Stomach smooth muscle (tissue), 2 donors: Measurements from ENCODE around the gene EPS15.
"Not testable (repeated sequence)": the region's sequence is repeated elsewhere in the genome, so short reads cannot be mapped to it uniquely, and the experiment has no call there.

ENCODE experiments used
- H3K27ac ChIP-seq: one replicate; pipeline ENCODE4 v1.7.0; 2013; ENCODE audit warnings: mild to moderate bottlenecking, low read length, inconsistent platforms
- H3K27me3 ChIP-seq, 2 donors: one replicate each; pipeline ENCODE4 v1.7.0; 2013; ENCODE audit warnings: low read length in 2 of 2; ENCODE audit not compliant: insufficient read depth in 2 of 2, control insufficient read depth in 1 of 2
- H3K36me3 ChIP-seq, 2 donors: one replicate each; pipeline ENCODE4 v1.7.0; 2013; ENCODE audit warnings: low read length in 2 of 2; ENCODE audit not compliant: control insufficient read depth in 2 of 2, insufficient read depth in 2 of 2
- H3K4me1 ChIP-seq: one replicate; pipeline ENCODE4 v1.7.0; 2013; ENCODE audit warnings: low read length; ENCODE audit not compliant: control insufficient read depth, insufficient read depth
- H3K4me3 ChIP-seq, 2 donors: one replicate each; pipeline ENCODE4 v1.7.0; 2013; ENCODE audit warnings: low read length in 2 of 2
- H3K9ac ChIP-seq, 2 donors: one replicate each; pipeline ENCODE4 v1.7.0; 2013; ENCODE audit warnings: low read length in 2 of 2, mild to moderate bottlenecking in 1 of 2
- H3K9me3 ChIP-seq, 2 donors: one replicate each; pipeline ENCODE4 v1.7.0; 2013; ENCODE audit warnings: low read length in 2 of 2; ENCODE audit not compliant: control insufficient read depth in 2 of 2
- donor health status: healthy.
- donor health status: Pancreatic carcinoma.

The EPS15 gene

DNA sequence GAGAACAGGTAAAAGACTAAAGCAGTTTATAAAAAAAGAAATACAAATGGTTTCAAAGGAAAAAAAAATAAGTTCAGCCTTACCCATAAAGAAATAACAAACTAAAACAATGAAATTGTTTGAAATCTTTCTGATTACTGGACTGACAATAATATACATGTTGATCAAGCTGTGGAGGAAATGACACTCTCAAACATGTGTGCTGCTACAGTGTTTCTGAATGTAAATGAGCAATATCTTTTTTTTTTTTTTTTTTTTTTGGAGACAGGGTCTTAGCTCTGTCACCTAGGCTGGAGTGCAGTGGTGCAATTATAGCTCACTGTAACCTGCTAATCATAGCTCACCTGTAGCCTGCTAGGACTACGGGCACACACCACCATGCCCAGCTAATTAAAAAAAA is 6.5 kb downstream of the EPS15 start:
- H3K27me3 ChIP-seq: no peaks in the 10 kb centered on the region
- H3K4me1 ChIP-seq: peaks cover 9% of the 10 kb centered on the region
- H3K4me3 ChIP-seq: no peak overlapping the region
- H3K36me3 ChIP-seq: no peaks in the 10 kb centered on the region
- no peak overlapping the region for H3K9ac ChIP-seq
- no peak overlapping the region for H3K27ac ChIP-seq
- no peaks in the 10 kb centered on the region for H3K9me3 ChIP-seq

DNA sequence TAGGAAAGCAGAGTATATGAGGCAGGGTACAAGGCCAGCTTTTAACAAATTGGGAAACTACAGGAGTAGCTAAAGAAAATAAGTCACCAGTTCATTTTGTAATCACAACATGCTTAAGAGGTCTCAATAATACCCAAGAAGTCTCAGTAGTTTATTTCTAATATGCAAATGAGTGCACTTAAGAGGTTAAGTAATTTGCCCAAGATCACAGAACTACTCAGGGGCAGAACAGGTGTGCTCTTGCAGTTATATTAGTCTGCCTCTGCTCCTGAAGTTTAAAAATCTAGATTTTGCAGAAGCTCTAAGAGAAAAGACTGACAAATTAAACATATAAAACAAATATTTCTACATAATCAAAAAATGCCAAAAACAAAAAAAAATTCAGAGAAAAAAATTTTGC is 6.9 kb downstream of the EPS15 start:
- Histone ChIP-seq H3K4me3 (no peak overlapping the region), H3K9ac (no peak overlapping the region), H3K4me1 (peaks cover 4% of the 10 kb centered on the region), H3K27ac (no peak overlapping the region), H3K36me3 (no peaks in the 10 kb centered on the region), H3K9me3 (no peaks in the 10 kb centered on the region), H3K27me3 (no peaks in the 10 kb centered on the region)

- H3K27ac ChIP-seq: no peak overlapping the region
- no peaks in the 10 kb centered on the region for H3K27me3 ChIP-seq
- no peaks in the 10 kb centered on the region for H3K9me3 ChIP-seq
- H3K4me1 ChIP-seq: peaks cover 4% of the 10 kb centered on the region
- H3K36me3 ChIP-seq: no peaks in the 10 kb centered on the region
- H3K4me3 ChIP-seq: no peak overlapping the region
- no peak overlapping the region for H3K9ac ChIP-seq
These were observed 9.3 kb downstream of the EPS15 start for GRCh38 chr1:51509773-51510172.

DNA sequence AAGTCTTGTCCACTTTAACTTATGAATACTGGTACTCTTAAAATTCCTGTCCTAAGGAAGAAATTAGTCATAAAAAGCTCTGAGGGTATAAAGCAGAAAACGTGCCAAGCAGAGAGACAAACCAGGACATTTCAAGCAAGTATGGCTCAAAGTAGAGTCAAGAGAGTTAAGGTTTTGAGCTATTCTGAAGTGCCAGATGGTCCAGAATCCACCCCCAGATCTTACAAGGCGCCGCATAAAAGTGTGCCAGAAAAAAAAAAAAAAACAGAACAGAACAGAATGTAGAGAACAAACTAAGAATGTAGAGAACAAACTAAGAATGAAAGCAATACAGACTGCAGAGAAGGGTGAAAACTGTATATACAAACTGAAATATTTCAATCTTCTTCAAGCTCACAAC is 12.5 kb downstream of the EPS15 start:
- H3K27ac ChIP-seq: no peak overlapping the region
- peaks cover 4% of the 10 kb centered on the region for H3K4me1 ChIP-seq
- H3K9ac ChIP-seq: no peak overlapping the region

GRCh38 chr1:51504806-51505525 is 14.1 kb downstream of the EPS15 start:
- peaks cover 4% of the 10 kb centered on the region for H3K4me1 ChIP-seq
- no peaks in the 10 kb centered on the region for H3K27me3 ChIP-seq
- H3K36me3 ChIP-seq: peaks cover 0 to 2% of the 10 kb centered on the region in 2 donors
- H3K9ac ChIP-seq: no peak overlapping the region
- no peak overlapping the region for H3K4me3 ChIP-seq
- H3K9me3 ChIP-seq: no peaks in the 10 kb centered on the region
- H3K27ac ChIP-seq: no peak overlapping the region

More for the DNA sequence above, 12.5 kb downstream of the EPS15 start:
- Histone ChIP-seq H3K4me3 (peak overlapping the region; percentile 41 to 47), H3K27me3 (no peaks in the 10 kb centered on the region), H3K9me3 (no peaks in the 10 kb centered on the region), H3K36me3 (no peaks in the 10 kb centered on the region)

- not testable (repeated sequence) for H3K9me3 ChIP-seq, H3K27me3 ChIP-seq, H3K36me3 ChIP-seq, H3K27ac ChIP-seq, H3K9ac ChIP-seq, H3K4me1 ChIP-seq, H3K4me3 ChIP-seq
These were observed 17.8 kb downstream of the EPS15 start for GRCh38 chr1:51501218-51501630.

DNA sequence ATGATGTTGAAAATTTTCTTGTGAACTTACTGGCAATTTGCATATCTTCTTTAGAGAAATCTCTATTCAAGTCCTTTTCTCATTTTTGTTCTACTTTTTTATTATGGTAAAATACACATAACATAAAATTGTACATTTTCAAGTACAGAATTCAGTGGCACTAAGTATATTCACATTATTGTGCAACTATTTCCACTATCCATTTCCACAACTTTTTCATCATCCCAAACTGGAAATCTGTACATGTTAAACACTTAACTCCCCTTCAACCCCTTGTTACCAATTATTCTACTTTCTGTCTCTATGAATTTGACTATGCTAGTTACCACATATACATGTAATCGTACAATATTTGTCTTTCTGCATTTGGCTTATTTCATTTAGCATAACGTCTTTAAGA is 19.4 kb downstream of the EPS15 start:
- Histone ChIP-seq H3K27me3 (no peaks in the 10 kb centered on the region), H3K4me1 (no peaks in the 10 kb centered on the region), H3K36me3 (peaks cover 0 to 2% of the 10 kb centered on the region in 2 donors), H3K9ac (no peak overlapping the region), H3K4me3 (no peak overlapping the region), H3K9me3 (no peaks in the 10 kb centered on the region), H3K27ac (no peak overlapping the region)

DNA sequence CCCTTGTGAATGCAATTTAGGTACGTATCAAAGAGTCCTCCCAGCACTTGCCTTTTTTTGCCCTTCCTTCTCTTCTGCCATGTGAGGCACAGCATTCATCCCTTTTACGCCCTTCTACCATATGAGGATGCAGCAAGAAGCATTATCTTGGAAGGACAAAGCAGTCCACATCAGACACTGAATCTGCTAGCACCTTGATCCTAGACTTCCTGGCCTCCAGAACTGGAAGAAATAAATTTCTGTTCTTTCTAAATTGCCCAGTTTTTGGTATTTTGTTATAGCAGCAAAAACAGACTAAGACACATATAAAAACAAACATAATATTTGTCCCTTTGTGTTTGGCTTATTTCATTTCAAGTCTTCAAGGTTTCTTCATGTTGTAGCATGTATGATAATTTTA is 20.1 kb downstream of the EPS15 start:
- Histone ChIP-seq H3K4me1 (peaks cover 2% of the 10 kb centered on the region), H3K36me3 (peaks cover 0 to 2% of the 10 kb centered on the region in 2 donors), H3K9ac (no peak overlapping the region), H3K9me3 (no peaks in the 10 kb centered on the region), H3K27me3 (no peaks in the 10 kb centered on the region), H3K27ac (no peak overlapping the region), H3K4me3 (no peak overlapping the region)

DNA sequence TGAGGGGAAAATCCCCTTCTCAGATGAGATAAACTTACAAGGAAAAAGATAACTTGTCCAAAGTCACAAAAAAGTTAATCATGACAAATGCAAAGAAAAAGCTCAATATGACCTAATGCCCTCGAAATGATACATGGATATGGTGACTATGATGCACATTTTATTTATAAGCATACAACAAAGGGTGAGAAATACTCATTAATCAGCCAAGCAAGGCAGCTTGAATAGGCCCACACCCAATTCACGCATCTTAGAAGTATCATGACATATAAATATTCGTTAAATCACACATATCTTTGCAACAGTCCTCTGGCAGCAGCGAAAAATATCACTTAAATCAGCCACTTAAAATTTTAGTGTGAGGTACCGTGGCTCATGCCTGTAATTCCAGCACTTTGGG is 21.7 kb downstream of the EPS15 start:
- H3K4me3 ChIP-seq: no peak overlapping the region
- H3K27ac ChIP-seq: no peak overlapping the region
- H3K9ac ChIP-seq: no peak overlapping the region
- H3K9me3 ChIP-seq: no peaks in the 10 kb centered on the region
- H3K4me1 ChIP-seq: peaks cover 2% of the 10 kb centered on the region
- no peaks in the 10 kb centered on the region for H3K27me3 ChIP-seq
- peaks cover 0 to 2% of the 10 kb centered on the region in 2 donors for H3K36me3 ChIP-seq

DNA sequence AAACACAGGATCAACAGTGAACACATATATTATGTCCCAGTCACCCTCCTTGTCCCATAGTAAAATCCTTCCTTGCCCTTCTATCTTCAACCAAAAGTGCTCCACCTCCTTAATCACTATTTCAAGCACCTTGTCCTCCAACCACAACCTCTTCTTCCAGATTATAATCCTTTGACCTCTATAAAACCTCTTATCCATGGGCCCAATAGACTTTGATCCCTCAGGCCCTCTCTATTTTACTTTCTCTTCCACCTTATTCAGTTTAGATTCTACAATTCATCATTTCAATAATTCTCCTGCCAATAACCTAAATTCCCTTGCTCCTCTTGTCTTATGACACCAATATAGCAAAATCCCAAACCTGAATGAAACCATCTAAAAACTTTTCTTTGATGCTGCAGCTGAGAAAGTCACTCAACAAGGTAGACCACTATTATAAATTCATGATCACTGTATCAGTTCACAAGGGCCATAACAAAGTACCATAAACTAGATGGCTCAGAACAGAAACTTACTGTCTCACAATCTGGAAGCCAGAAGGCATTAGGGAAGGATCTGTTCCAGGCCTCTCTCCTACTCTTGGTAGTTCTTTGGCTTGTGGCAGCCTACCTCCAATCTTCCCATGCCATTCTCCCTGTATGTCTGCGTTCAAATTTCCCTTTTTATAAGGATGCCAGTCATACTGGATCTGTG is 24.8 kb downstream of the EPS15 start:
- no peaks in the 10 kb centered on the region for H3K9me3 ChIP-seq
- no peak overlapping the region for H3K9ac ChIP-seq
- H3K4me3 ChIP-seq: no peak overlapping the region
- H3K36me3 ChIP-seq: no peaks in the 10 kb centered on the region
- no peaks in the 10 kb centered on the region for H3K27me3 ChIP-seq
- peaks cover 2% of the 10 kb centered on the region for H3K4me1 ChIP-seq
- no peak overlapping the region for H3K27ac ChIP-seq
